Activated CD4-positive, alpha-beta T cell treated with anti-CD3 and anti-CD28 coated beads, Interleukin-2, amount 50 U/mL, for 1 hour (primary cell): Measurements from ENCODE around the gene SASH3.
"Not testable (repeated sequence)": the region's sequence is repeated elsewhere in the genome, so short reads cannot be mapped to it uniquely, and the experiment has no call there.

Source experiments
- DNase-seq: peaks from one replicate; pipeline ENCODE4 v3.0.0-alpha.2; 2020

The SASH3 gene

DNA sequence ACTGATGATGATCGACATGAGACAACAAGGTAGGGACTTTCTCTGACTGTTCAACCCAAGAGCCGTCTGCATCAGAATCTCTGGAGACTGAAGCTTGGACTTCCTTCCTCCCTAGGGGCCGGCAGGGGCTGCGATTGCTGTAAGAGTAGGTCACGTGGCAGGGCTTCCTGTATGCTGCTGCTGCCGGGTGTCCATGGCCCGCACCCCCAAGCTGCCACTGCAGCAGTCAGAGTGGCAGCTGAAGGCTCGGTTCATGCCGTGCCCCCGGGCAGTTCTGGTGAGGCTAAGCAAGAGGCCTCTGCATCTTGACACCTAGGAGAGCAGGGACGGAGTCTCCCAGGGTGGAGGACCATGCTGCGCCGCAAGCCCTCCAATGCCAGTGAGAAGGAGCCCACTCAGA, at the start of gene SASH3:
Gene SASH3 (plus strand): TSS at position 203 of the 400 bp plus-strand sequence. CDS start 149 bp downstream, at position 352.
- peak; percentile 54 for DNase-seq

DNA sequence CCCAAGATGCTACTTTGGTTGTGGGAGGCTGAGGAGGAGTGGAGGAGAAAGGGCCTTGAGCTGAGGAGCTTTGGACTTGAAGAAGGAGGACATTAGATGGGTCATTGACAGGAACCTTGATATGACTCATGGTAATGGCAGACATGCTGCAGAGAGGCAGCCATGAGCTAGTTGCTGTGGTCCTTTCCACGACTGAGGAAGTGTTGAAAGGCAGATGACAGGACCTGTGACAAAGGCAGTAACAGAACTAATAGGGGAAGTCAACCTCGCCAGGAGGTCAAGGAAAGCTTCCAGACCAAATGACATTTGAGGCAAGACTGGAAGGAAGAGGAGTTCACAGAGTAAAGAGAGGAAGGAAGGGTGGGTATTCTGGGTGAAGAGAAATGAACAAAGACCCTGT, 48.5 kb upstream of the SASH3 start:
- DNase-seq = no peak

DNA sequence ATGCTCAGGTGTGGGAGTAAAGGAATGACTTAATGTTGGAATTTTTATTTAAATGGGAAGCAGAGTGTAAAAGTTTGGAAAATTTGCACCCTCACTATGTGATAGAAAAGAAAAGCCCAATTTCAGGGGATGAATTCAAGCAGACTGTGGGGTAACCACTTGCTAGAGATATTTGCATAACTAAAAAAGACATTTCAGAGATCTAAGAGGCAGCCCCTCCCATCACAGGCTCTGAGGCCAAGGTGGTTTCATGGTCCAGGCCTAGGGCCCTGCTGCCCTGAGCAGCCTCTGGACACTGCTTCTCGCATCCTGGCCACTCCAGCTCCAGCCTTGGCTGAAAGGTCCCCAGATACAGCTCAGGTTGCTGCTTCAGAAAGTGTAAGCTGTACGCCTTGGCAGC, 46.9 kb upstream of the SASH3 start:
- no peak for DNase-seq

DNA sequence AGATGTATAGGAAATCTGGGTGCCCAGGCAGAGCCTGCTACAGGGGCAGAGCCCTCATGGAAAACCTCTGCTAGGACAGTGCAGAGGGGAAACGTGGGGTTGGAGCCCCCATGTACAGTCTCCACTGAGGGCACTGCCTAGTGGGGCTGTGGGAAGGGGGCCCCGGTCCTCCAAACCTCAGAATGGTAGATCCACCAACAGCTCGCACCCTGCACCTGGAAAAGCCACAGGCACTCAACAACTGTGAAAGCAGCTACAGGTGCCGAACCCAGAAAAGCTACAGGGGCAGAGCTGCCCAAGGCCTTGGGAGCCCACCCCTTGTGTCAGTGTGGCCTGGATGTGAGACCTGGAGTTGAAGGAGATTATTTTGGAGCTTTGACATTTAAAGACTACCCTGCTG, 46.4 kb upstream of the SASH3 start:
- no peak for DNase-seq

DNA sequence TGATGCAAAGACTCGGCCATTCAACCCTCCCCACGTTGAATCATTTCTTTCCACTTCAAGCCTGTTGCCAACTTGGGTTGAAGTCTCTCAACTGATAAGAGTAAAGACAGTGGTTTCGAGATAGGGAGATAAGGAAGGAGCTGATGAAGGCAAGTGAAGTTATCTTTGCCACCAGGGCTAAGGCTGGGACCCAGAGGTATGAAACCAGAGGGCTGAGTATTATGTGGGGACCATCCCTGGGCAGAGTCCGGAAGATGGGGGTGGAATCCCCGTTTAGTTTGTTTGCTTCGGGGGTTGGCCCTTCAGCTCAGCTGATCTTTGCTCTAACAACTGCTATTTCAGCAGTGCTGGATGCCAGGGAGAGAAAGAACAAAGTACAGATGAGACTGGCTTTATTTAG, 43.3 kb upstream of the SASH3 start:
- no peak for DNase-seq

DNA sequence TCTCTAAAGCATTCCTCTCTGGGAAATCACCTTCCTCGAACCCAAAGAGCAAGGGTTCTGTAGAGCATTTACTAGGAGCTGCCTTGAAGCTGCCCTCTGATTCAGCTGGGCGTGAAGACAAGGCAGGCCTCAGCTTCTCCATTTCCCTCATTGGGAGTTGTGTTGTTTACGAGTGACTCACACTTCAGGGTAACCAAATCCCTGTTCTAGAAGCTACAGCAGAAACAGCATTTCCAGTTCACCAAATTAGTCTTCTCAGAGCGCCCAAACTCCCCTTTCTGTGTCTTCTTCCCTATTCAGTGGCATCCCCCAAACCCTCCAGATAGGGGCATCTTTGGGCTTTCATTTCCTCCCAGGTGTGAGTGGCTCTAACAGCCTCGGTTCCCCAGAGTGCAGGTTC, 41.8 kb upstream of the SASH3 start:
- DNase-seq = no peak

DNA sequence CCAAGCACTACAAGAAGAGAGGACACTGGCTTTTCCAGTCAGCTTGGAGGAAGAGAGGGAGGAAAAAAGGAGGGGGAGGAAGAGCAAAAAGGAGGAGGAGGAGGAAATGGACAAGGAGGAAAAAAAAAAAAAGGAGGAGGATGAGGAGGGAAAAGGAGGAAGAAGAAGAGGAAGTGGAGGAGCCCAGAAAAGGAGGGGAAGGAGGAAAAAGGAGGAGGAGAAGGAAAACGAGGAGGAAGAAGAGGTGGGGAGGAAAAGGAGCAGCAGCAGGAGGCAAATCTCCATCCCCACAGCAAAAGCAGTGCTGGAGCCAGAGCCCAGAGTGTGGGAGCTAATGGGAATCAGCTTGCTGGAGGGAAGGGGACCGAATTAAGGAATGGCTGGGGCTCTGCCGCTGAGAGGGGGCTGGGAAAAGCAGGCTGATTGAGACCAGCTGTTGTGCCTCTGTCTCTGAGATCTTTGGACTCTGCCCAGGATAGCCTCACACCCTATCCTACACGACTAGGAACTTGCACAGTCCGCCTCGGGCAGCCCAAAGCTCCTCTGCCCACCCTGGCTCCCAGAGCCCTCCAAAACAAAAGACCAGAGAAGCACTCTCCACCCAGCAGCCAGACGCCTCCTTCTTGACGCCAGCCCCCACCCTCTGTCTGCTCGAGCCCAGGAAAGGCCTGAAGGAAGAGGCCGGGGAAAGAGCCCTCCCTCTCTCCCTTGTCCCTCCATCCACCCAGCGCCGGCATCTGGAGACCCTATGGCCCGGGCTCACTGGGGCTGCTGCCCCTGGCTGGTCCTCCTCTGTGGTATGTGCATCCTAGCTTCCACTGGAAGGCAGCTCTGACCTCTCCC, 41.1 kb upstream of the SASH3 start, which contains the start of gene XPNPEP2:
Gene XPNPEP2 (plus strand): TSS at position 514 of the 843 bp plus-strand sequence. CDS start 235 bp downstream, at position 749.
- DNase-seq = no peak

DNA sequence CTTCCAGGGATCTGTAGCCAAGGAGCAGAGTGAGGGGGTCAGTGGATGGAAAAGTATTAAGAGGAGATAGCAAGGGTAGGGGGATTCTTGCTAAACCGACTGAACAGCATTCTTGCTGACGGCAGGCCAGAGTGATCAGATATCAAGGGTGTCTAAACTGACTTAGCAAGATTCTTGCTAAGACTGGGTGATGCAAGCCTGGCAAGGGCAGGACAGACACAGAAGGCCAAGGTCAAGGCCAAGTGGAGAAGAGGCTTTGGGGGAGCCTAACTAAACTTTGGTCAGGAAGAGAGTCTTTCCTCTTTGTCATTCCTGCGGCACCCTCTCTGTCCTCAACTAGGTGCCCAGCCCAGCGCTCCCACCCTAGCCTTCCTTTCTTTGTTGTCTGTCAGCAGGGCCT, 40.2 kb upstream of the SASH3 start:
- no peak for DNase-seq

DNA sequence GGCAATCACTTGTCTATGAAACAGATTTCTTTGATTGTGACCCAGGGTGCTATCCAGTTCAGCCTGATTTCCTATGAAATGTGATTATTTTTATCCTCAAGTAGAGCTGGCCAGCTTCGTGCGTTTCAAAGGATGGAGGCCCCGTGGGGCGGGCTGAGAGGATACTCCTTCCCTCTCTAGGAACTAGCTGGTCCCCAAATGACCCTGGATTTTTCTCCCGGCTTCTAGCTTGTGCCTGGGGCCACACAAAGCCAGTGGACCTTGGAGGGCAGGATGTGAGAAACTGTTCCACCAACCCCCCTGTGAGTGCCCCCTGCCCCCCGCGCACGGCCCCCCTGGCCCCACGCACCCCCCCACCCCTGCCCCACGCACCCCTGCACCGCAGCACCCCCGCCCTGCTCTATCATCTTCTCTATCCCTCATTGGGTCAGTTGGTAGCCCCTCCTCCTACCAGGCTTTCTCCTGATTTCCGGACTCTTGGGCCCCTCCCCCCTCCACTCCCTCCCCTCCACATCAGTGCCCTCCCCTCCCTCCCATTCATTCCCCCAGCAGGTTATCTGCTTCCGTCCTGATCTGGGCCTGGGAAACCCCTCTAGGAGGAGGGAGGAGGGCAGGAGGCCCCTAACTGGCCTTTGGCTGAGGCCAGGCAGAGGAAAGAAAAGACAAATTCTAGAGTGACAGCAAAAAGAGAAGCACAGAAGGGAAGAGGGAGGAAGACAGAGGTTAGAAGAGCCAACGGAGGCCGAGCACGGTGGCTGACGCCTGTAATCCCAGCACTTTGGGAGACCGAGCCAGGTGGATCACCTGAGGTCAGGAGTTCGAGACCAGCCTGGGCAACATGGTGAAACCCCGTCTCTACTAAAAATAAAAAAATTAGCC, 37.6 kb upstream of the SASH3 start:
- DNase-seq = no peak

DNA sequence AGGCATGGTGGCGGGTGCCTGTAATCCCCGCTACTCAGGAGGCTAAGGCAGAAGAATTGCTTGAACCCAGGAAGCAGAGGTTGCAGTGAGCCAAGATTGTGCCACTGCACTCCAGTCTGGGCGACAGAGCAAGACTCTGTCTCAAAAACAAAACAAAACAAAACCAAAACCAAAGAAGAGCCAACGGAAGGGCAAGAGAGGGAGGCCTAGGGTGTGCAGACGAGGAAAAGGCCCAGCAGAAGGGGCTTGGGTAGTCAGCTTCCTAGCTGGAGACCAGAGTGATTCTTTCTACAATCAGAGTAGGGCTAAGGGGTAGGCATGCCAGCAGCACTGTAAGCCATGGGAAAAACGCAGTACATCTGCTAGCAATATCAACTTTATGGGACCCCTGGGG, 37.0 kb upstream of the SASH3 start:
- DNase-seq = not testable (repeated sequence)

DNA sequence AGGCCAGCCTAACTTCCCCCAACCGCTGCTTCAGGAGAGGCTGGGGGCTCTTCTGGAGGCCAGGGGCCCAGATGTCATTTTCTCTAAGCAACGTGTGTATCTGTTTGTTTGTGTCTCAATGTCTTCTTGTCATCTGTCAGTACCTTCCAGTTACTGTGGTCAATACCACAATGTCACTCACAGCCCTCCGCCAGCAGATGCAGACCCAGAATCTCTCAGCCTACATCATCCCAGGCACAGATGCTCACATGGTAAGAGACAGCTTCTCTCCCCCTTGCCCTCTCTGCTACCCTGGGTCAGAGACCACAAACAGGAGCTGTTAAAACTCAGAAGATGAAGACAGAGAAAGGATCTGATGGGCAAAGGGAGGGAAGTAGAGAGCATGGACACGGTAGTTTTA, 35.9 kb upstream of the SASH3 start:
- DNase-seq = no peak

DNA sequence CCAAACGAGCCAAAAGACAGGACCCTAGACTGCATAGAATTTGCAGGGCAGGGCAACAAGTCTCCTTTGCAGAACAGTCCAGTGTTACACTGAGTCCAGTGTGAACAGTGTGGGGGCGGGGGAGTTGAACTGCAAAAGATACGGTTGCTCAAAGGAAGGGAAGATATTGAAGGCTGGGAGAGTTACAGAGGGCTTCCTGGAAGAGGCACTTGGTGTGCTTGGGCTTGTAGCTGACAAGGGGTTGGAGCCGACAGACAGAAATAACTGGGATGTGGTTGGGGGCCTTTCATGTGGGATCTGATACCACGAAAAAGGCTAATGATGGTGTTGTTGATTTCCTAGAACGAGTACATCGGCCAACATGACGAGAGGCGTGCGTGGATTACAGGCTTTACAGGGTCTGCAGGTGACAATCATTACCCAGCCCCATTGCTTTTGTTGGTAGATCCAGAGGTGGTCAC, 34.9 kb upstream of the SASH3 start:
- DNase-seq = no peak

DNA sequence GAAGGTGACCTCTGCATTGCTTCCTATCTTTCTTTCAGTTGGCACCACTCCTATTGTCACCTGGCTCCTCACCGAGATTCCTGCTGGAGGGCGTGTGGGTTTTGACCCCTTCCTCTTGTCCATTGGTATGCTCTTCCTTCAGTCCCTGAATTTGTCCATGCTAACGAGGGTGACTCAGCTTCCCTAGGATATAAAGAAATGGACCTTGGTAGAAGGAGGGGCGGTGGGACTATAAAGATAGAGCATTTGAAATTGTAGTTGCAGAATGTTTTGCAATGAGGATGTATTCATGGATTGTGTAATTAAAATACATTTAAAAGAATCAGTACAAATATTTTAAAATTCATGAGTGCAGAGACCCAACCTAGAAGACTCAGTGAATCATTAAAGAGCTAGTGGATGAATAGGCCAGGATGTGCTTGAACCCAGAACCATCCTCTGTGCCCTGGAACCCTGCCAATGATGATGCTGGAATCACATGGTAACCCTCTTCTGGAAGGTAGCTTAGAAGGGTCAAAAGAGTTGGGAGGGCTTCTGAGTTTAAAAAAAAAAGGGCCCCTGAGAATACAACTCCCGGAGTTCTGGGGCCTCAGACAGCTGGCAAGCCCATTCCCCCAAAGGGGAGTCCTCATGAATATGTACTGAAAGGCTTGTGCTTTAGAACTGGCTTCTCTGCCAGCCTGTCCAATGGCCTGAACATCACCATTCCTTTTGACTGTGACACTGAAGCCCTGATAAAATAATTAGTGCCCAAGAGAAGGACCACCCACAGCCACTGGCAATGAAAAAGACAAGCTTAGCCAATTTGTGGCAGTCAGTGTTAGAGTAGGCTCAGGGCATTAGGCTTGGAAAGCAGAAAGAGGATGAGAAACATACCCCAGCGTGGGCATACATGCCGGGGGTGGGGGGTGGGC, 32.9 kb upstream of the SASH3 start:
- no peak for DNase-seq

DNA sequence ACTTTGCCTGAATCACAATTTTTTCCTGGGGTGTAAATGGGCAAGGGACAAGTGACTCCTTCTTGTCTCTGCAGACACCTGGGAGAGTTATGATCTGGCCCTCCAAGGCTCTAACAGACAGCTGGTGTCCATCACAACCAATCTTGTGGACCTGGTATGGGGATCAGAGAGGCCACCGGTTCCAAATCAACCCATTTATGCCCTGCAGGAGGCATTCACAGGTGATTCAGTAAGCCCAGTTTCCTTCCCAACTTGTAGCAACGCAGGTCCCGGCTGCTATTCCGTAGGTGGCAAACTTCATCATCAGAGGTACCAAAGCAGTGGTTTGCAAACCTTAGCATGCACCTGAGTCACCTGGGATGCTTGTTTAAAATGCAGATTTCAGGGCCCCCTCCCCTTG, 32.2 kb upstream of the SASH3 start:
- no peak for DNase-seq

DNA sequence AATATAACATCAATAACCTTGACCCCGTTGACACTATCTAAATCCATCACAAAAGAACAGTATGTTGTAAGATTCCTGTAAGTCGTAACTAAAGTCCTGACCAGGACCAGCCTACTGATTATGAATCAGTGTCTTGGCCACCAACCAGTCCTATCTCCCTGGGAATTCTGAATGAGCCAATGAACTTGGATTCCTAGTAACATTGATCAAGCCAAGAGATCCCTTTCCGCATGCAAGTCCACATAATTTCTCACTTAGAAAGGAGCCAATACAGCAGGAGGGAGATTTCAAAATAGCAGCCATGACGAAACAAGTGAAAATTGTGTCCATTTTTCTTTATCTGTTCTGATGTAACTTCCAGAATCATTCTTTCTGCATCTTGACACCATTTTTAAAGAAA, 31.4 kb upstream of the SASH3 start:
- no peak for DNase-seq

DNA sequence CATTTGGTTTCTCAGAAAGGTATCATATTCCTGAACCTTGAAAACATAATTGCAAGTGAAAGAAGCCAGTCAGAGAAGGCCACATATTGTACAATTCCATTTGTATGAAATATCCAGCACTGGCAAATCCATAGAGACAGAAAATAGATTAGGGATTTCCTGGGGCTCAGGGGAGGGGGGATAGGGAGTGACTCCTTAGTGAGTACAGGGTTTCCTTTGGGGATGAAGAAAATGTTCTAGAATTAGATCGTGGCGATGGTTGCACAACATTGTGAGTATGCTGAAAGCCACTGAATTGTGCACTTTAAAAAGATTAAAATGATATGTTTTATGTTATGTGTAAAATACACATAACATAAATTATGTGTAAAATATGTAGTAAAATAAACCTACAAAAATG, 30.7 kb upstream of the SASH3 start:
- no peak for DNase-seq

DNA sequence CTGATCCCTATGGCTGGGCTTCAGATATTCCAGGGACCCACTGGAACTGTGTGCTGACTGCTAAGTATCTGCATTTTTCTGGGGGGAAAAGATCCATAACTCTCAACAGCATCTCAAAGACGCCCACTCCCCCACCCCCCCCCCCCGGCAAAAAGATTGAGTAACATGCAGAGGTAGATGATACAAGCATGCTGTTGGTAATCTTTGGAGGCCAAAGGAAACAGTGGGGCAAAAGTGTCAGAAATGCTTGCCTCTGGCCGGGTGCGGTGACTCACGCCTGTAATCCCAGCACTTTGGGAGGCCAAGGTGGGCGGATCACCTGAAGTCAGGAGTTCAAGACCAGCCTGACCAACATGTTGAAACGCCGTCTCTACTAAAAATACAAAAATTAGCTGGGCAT, 28.8 kb upstream of the SASH3 start:
- DNase-seq = no peak

DNA sequence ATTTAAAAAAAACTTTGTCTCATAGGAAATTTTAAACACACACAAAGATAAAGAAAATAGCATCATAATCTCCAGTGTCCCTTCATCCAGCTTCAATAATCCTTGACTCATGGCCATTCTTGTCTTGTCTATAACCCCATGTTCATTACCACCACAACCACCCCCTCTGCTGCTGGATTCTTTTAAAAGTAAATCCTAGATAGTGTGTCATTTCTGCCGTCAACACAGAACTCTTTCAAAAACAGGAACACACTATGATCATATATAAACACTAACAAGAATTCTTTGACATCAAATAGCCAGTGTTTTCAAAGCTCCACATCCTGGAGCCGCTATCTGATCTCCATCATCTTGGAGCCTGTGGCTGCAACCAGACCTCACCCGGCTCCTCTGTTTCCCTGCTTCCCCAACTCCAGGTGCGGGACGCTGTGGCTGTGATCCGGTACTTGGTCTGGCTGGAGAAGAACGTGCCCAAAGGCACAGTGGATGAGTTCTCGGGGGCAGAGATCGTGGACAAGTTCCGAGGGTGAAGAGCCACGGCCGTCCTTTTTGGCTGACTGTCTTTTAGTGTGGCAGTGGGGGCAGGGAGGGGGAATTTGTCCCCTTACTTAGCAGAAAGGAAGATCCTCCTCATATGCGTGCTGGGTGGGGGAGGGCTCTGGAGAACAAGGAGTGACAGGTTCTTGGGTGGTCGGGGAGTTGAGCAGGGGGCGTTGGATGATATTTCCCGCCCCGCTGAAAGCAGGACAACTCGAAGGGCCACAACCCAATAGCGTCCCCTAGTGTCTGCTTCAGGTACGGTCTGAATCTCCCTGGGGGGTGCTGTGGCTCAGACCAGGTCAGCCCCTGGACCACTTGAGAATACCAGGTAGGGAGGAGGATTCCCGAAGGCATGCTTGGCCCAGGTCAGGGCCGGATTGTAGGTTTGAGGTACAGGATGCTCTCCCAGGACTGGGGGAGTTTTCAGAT, 25.4 kb upstream of the SASH3 start:
- no peak for DNase-seq

DNA sequence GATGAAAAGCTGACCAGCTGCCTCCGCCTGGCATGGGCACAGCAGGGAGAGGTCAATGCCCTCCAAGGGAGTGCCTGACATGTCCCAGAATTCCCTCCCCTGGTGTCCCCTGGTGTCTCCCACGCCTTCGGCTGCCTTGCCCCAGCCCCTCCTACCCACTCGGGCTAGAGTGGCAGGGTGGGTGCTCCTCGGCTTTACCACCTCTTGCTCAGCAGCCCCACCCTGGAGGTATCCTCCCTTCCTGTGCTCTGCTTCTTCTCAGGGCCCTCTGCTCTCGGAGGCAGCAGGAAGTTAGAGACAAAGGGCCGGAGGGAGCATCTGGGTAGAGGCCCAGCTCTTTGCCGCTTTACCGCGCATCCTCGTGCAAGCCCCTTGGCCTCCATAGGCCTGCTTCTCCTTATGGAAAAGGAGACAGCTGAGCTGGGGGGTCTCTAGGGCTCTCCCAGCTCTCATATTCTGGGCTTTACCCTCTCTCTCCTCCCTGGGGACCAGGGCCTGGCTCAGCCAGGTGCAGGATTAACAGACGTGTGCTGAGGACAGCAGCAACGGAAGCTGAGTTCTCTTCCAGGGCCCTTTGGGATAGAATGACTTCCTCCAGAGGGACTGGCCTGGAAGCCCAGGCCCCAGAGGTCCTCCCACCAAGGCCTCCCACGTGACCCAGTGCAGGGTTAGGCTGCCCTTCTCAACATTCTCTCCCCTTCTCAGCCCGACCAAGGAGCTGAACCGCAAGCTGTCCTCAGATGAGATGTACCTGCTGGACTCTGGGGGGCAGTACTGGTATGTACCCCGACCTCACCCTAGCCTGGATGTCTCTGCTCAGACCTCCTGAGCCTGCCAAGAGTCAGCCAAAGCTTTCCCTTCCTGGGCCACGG, 23.7 kb upstream of the SASH3 start:
- no peak for DNase-seq

DNA sequence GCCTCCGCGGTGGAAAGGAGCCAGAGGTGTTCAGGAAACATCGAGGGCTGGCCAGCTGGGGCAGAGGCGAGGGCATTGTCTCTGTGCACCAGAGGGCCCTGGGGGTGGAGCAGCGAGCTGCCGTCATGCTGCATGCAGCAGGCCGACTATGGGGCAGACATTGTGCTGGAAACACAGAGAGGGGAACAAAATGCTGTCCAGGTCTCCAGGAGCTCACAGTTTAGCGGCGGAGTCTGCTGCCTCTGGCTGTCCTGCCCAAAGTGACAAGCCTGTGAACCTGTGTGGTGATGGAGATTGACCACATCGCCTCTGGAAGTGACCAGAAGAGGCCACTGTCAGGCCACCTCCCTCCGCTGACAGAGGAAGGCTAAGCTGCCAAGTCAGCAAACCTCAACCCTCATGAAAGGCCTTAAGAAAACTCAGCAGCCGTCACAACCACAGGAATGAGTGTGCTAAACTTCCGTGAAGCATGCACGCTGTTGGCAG, 20.1 kb upstream of the SASH3 start:
- peak; percentile 38 for DNase-seq
